ENCODE results near the gene NECTIN3.

NECTIN3 gene

DNA sequence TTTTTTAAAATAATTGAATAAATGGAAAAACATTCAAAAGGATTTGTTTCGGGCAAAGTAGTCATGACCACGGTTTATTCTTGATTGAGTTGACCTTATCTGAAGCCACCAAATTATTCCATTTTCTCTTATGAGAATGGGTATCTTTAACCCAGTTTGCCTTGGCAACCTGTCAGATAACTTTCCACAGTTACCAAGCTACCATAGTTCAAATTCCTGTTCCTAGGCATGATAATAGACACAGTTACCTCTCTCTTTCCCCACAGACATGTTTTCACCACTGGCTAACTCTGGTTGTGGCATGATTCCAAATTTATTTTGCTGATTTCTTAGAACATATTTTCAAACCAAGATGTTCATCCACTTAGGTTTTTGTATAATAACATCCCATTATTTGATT lies 84.9 kb downstream of the NECTIN3 start:
- TF ChIP-seq CTCF (IDR thresholded peaks at IDR 0.05) = no peak
- Mint-ChIP-seq H3K36me3 (ENCODE audit: low read depth) (peaks cover 46% of the 10 kb centered on the region), H3K27ac (no peak overlapping the region), H3K9me3 (no peaks in the 10 kb centered on the region), H3K4me3 (no peak overlapping the region), H3K4me1 (no peaks in the 10 kb centered on the region), H3K27me3 (ENCODE audit: low read depth, poor library complexity) (no peaks in the 10 kb centered on the region)
- no peak for DNase-seq

DNA sequence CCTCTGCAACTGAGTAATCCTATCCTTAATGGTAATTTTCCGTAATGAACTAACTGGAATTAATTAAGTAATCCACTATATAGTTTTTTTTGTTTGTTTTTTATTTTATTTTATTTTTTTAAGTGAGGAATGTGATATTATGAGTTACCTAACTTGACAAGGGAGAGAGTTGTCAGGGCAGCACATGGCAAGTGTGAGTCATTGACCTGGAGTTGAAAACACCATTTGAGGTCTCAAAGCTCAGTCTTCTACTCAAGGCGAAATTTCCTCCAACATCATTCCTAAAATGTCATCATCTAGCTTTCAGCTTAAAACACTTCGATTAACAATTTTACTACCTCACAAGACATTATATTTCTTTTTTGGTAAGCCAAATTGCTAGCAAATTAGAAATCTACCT lies 87.8 kb downstream of the NECTIN3 start:
- Mint-ChIP-seq H3K4me1 (no peaks in the 10 kb centered on the region), H3K27me3 (ENCODE audit: low read depth, poor library complexity) (no peaks in the 10 kb centered on the region), H3K9me3 (no peaks in the 10 kb centered on the region), H3K36me3 (ENCODE audit: low read depth) (peaks cover 62% of the 10 kb centered on the region), H3K27ac (no peak overlapping the region), H3K4me3 (no peak overlapping the region)
- no peak for TF ChIP-seq CTCF (IDR thresholded peaks at IDR 0.05)
- no peak for DNase-seq

GRCh38 chr3:111164621-111165020 lies 93.0 kb downstream of the NECTIN3 start:
- no peaks in the 10 kb centered on the region for H3K27me3 Mint-ChIP-seq (ENCODE audit: low read depth, poor library complexity)
- DNase-seq = no peak
- TF ChIP-seq CTCF (IDR thresholded peaks at IDR 0.05) = no peak
- no peaks in the 10 kb centered on the region for H3K9me3 Mint-ChIP-seq
- no peak overlapping the region for H3K4me3 Mint-ChIP-seq
- peak overlapping the region; percentile 8 for H3K27ac Mint-ChIP-seq
- H3K4me1 Mint-ChIP-seq = no peaks in the 10 kb centered on the region
- peaks cover 46% of the 10 kb centered on the region for H3K36me3 Mint-ChIP-seq (ENCODE audit: low read depth)

DNA sequence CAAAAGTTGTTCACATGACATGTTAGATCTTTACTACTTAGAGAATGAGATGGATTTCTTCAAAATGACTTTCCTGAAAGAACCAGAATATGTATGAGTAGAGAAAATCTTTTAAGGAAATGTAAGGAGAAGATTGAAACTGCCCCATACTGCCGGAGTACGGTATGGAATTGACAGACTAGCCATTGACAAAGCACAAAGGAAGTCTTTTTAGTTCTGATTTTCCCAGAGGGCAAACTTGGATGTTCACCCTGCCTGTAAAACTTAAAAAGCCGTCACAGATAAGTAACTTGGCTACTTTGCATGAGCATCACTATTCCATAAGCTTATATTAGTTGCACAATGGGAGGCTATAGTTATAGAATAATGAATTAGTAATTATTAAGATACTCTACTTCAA lies 93.8 kb downstream of the NECTIN3 start:
- Mint-ChIP-seq H3K27me3 (ENCODE audit: low read depth, poor library complexity) (no peaks in the 10 kb centered on the region), H3K27ac (no peak overlapping the region), H3K4me1 (no peaks in the 10 kb centered on the region), H3K4me3 (no peak overlapping the region), H3K36me3 (ENCODE audit: low read depth) (peaks cover 41% of the 10 kb centered on the region), H3K9me3 (no peaks in the 10 kb centered on the region)
- no peak for DNase-seq
- no peak for TF ChIP-seq CTCF (IDR thresholded peaks at IDR 0.05)

- Mint-ChIP-seq H3K27ac (peak overlapping the region; percentile 52), H3K9me3 (peaks cover 4% of the 10 kb centered on the region), H3K4me1 (peaks cover 13% of the 10 kb centered on the region), H3K36me3 (ENCODE audit: low read depth) (peaks cover 37% of the 10 kb centered on the region), H3K4me3 (no peak overlapping the region), H3K27me3 (ENCODE audit: low read depth, poor library complexity) (no peaks in the 10 kb centered on the region)
- no peak for TF ChIP-seq CTCF (IDR thresholded peaks at IDR 0.05)
- DNase-seq = no peak
Observed at GRCh38 chr3:111173328-111173900, 101.8 kb downstream of the NECTIN3 start.

GRCh38 chr3:111173906-111174305 lies 102.3 kb downstream of the NECTIN3 start:
- TF ChIP-seq CTCF (IDR thresholded peaks at IDR 0.05) = no peak
- Mint-ChIP-seq H3K4me3 (no peak overlapping the region), H3K27me3 (ENCODE audit: low read depth, poor library complexity) (no peaks in the 10 kb centered on the region), H3K4me1 (peaks cover 13% of the 10 kb centered on the region), H3K36me3 (ENCODE audit: low read depth) (peaks cover 37% of the 10 kb centered on the region), H3K27ac (no peak overlapping the region), H3K9me3 (peaks cover 4% of the 10 kb centered on the region)
- no peak for DNase-seq
